Muscle of leg (tissue), 11 donors: ENCODE results near the gene ZNF318. TPM values are rescaled to one million over a fixed set of nuclear protein-coding genes. Genes with fewer than 3 reads are reported as not detected.
"Not testable (repeated sequence)": the region's sequence is repeated elsewhere in the genome, so short reads cannot be mapped to it uniquely, and the experiment has no call there.

Experiments used
- DNase-seq: peaks from one replicate; pipeline ENCODE4 v3.0.0; 2013
- H3K27ac ChIP-seq: one replicate; pipeline ENCODE4 v1.5.1; 2013; ENCODE audit warnings: mild to moderate bottlenecking, low read length, control low read depth
- H3K27me3 ChIP-seq: one replicate; pipeline ENCODE4 v1.6.1; 2013; ENCODE audit warnings: low read length; ENCODE audit not compliant: control insufficient read depth, insufficient read depth
- H3K36me3 ChIP-seq: one replicate; pipeline ENCODE4 v1.6.1; 2013; ENCODE audit warnings: low read length; ENCODE audit not compliant: control insufficient read depth, insufficient read depth
- H3K4me1 ChIP-seq: one replicate; pipeline ENCODE4 v1.6.1; 2013; ENCODE audit warnings: low read length; ENCODE audit not compliant: control insufficient read depth, insufficient read depth
- H3K4me3 ChIP-seq: one replicate; pipeline ENCODE4 v1.5.1; 2013; ENCODE audit warnings: low read length, control low read depth
- H3K9me3 ChIP-seq: replicated peaks from 2 replicates; pipeline ENCODE4 v1.6.1; 2013; ENCODE audit warnings: low read depth, low read length; ENCODE audit not compliant: control insufficient read depth
- WGBS: methylation state at CpG from one replicate; pipeline ENCODE4 v1.1.5; 2013; ENCODE audit warnings: missing lambda C conversion rate; ENCODE audit not compliant: insufficient coverage; 5-methylcytosine and 5-hydroxymethylcytosine counted together
- polyA plus RNA-seq, 8 donors: library from polyadenylated mRNA; unstranded; fragments of 120-200 nt; gene quantifications; one replicate each; pipeline versions ENCODE4 v1.2.1 to v1.2.3, GENCODE V29; 2013; ENCODE audit warnings: inconsistent platforms in 1 of 8, low replicate concordance in 1 of 8; ENCODE audit not compliant: insufficient read length in 8 of 8, insufficient read depth in 1 of 8
- total RNA-seq: library from RNA; stranded (reverse); fragments of 120-200 nt; gene quantifications from one replicate; pipeline ENCODE4 v1.2.4, GENCODE V29; 2013

ZNF318 gene
- total and polyA plus RNA-seq, 9 donors: 9.4 to 17.3 (median 13.0) TPM

GRCh38 chr6:43402820-43403219 lies 33.4 kb upstream of the ZNF318 start:
- H3K4me3 ChIP-seq: no peak overlapping the region
- H3K36me3 ChIP-seq: no peaks in the 10 kb centered on the region
- no peaks in the 10 kb centered on the region for H3K9me3 ChIP-seq
- WGBS: 46% methylated on average over 1 of the region's 1 CpG
- DNase-seq: no peak
- peaks cover 4% of the 10 kb centered on the region for H3K27me3 ChIP-seq
- H3K4me1 ChIP-seq: no peaks in the 10 kb centered on the region
- H3K27ac ChIP-seq: no peak overlapping the region

- 85% methylated on average over 2 of the region's 3 CpGs for WGBS
- no peak for DNase-seq
- H3K27me3 ChIP-seq: peaks cover 4% of the 10 kb centered on the region
- no peaks in the 10 kb centered on the region for H3K4me1 ChIP-seq
- no peaks in the 10 kb centered on the region for H3K9me3 ChIP-seq
- no peak overlapping the region for H3K27ac ChIP-seq
- no peaks in the 10 kb centered on the region for H3K36me3 ChIP-seq
- no peak overlapping the region for H3K4me3 ChIP-seq
Measured at GRCh38 chr6:43401730-43402129, 32.3 kb upstream of the ZNF318 start.

DNA sequence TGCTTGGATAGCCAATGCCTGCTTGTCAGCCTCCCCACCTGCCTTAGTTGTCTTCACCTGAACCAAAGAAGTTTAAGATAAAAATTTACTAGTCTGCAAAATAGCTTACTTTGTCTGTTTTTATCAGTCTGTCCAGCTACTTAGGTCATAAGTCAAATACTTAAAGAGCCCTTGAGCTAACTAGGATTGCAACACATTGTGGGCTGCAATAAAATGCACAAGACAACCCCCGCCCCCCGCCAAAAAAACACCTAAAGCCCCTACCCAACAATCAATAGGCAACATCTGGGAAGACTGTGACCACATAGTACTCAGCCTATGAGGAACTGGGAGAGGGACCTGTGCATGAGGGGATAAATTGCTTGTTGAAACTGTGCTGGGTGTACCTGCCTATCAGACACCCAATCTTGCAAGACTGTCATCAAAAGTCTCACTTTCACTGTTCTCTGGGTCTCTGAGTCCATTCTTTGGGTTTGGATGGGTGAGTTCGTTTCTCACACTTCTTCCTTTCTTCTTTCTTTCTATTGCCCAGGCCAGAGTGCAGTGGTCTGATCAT lies 30.6 kb upstream of the ZNF318 start:
- WGBS: no CpG with 5 or more reads among the region's 3 CpGs

GRCh38 chr6:43396408-43397149 lies 27.1 kb upstream of the ZNF318 start:
- Histone ChIP-seq H3K4me1 (no peaks in the 10 kb centered on the region), H3K27ac (no peak overlapping the region), H3K36me3 (no peaks in the 10 kb centered on the region), H3K27me3 (peaks cover under 1% of the 10 kb centered on the region), H3K9me3 (no peaks in the 10 kb centered on the region), H3K4me3 (no peak overlapping the region)
- WGBS: 45% methylated on average over 6 of the region's 6 CpGs
- DNase-seq: no peak

More for the DNA sequence above, 30.6 kb upstream of the ZNF318 start:
- peaks cover 4% of the 10 kb centered on the region for H3K27me3 ChIP-seq
- no peak for DNase-seq
- no peaks in the 10 kb centered on the region for H3K36me3 ChIP-seq
- H3K9me3 ChIP-seq: no peaks in the 10 kb centered on the region
- no peak overlapping the region for H3K4me3 ChIP-seq
- H3K4me1 ChIP-seq: no peaks in the 10 kb centered on the region
- H3K27ac ChIP-seq: no peak overlapping the region

DNA sequence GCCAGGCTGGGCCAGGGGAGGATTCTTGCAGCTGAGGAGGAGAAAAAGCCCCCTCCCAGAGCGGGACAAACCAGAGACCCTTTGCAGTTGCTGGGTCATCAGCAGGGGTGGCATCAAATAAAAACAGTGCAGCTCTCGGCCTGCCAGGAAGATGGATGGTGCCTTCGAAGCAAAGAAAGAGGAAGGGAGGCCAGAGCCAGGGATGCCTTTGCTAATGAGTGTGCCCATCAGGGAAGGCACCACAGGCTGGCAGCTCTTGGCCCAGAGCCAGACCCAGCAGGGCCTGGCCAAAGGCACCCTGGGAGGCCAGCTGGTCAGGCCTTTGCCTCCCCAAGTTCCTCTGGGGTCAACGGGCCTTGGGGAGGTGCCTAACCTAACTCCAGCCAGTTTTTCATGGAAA lies 26.3 kb upstream of the ZNF318 start:
- Histone ChIP-seq H3K36me3 (no peaks in the 10 kb centered on the region), H3K9me3 (no peaks in the 10 kb centered on the region), H3K27ac (no peak overlapping the region), H3K4me1 (no peaks in the 10 kb centered on the region), H3K27me3 (peaks cover 8% of the 10 kb centered on the region), H3K4me3 (no peak overlapping the region)
- no peak for DNase-seq
- 32% methylated on average over 2 of the region's 4 CpGs for WGBS

DNA sequence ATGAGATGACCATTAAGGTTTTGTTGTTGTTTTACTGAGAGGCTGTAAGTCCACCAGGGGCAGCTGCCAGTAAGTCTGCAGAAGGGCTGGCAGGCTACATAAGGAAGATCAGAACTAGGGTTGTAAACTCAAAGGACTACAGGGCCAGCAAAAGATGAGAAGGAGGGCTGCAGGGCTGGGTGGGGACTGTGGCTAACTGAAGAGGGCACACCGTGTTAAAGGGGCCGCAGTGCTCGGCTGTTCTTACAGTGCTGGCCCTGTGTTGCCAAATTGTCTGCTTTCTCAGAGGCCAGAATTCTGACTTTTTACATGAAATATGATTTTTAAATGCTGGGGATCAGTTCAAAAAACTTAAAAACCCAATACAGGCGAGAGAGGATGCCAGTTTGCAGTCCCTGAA lies 25.5 kb upstream of the ZNF318 start:
- no CpG with 5 or more reads among the region's 4 CpGs for WGBS

DNA sequence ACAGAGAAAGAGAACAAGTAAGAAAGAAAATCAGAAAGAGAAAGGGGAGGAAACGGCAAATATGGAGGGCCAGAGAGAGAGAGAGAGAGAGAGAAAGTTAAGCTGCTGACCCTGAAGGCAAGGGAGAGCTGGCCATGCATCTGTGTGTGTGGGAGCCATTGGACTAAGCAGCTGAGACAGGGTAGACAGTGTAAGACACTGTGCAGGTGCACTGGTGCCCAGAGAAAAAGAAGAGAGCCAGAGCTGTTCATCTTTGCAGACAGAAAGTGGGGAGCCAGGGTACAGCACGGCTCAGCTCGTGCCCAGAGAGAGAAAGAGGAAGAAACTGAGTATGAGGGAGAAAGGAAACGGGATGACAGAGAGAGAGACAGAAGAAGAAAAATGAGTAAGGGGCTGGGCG lies 24.2 kb upstream of the ZNF318 start:
- no peak overlapping the region for H3K27ac ChIP-seq
- no peaks in the 10 kb centered on the region for H3K9me3 ChIP-seq
- no peaks in the 10 kb centered on the region for H3K36me3 ChIP-seq
- DNase-seq: no peak
- H3K4me1 ChIP-seq: no peaks in the 10 kb centered on the region
- H3K4me3 ChIP-seq: no peak overlapping the region
- WGBS: 58% methylated on average over 4 of the region's 5 CpGs
- H3K27me3 ChIP-seq: peaks cover 8% of the 10 kb centered on the region

More for the DNA sequence above, 25.5 kb upstream of the ZNF318 start:
- Histone ChIP-seq H3K4me1 (no peaks in the 10 kb centered on the region), H3K27me3 (peaks cover 8% of the 10 kb centered on the region), H3K36me3 (no peaks in the 10 kb centered on the region), H3K9me3 (no peaks in the 10 kb centered on the region), H3K27ac (no peak overlapping the region), H3K4me3 (no peak overlapping the region)
- DNase-seq: no peak

- H3K4me1 ChIP-seq, H3K27me3 ChIP-seq, H3K36me3 ChIP-seq, H3K27ac ChIP-seq, DNase-seq, H3K9me3 ChIP-seq, H3K4me3 ChIP-seq: not testable (repeated sequence)
- WGBS: 29% methylated on average over 6 of the region's 11 CpGs
Measured at GRCh38 chr6:43393133-43393532, 23.7 kb upstream of the ZNF318 start.

GRCh38 chr6:43391440-43392031 lies 22.1 kb upstream of the ZNF318 start:
- no peaks in the 10 kb centered on the region for H3K9me3 ChIP-seq
- no peak overlapping the region for H3K27ac ChIP-seq
- H3K4me3 ChIP-seq: no peak overlapping the region
- no peaks in the 10 kb centered on the region for H3K4me1 ChIP-seq
- 36% methylated on average over 11 of the region's 13 CpGs for WGBS
- DNase-seq: no peak
- peaks cover 8% of the 10 kb centered on the region for H3K27me3 ChIP-seq
- no peaks in the 10 kb centered on the region for H3K36me3 ChIP-seq

GRCh38 chr6:43390753-43391439 lies 21.4 kb upstream of the ZNF318 start:
- DNase-seq: not testable (repeated sequence)

More at GRCh38 chr6:43390753-43391439, 21.4 kb upstream of the ZNF318 start:
- not testable (repeated sequence) for H3K9me3 ChIP-seq, H3K4me1 ChIP-seq, H3K36me3 ChIP-seq, H3K4me3 ChIP-seq, H3K27ac ChIP-seq, H3K27me3 ChIP-seq
- 46% methylated on average over 6 of the region's 10 CpGs for WGBS
